Astrocyte (in vitro differentiated cells and primary cell): Measurements from ENCODE around the gene NCOA1. TPM values are rescaled to one million over a fixed set of nuclear protein-coding genes. Genes with fewer than 3 reads are reported as not detected.

Source experiments
- DNase-seq: peaks from one replicate; pipeline ENCODE4 v3.0.0-alpha.2; 2010; ENCODE audit warnings: low read depth
- FAIRE-seq: peaks from 2 replicates; lab custom pipeline; 2011; peaks lifted over from hg19 to GRCh38; lab: Jason Lieb, UNC
- H2AFZ ChIP-seq: 2 replicates; pipeline ENCODE4 v1.6.0; 2012; ENCODE audit warnings: low read depth, low read length, inconsistent platforms
- H3K27ac ChIP-seq: 2 replicates; pipeline ENCODE4 v1.5.1; 2011; ENCODE audit warnings: low read depth, low read length, inconsistent platforms
- H3K27me3 ChIP-seq: 2 replicates; pipeline ENCODE4 v1.6.0; 2011; ENCODE audit warnings: low read length, inconsistent platforms; ENCODE audit not compliant: insufficient read depth
- H3K36me3 ChIP-seq: 2 replicates; pipeline ENCODE4 v1.5.1; 2011; ENCODE audit warnings: low read length, inconsistent platforms; ENCODE audit not compliant: insufficient read depth
- H3K4me1 ChIP-seq: 2 replicates; pipeline ENCODE4 v1.5.1; 2011; ENCODE audit warnings: low read length, inconsistent platforms; ENCODE audit not compliant: insufficient read depth
- H3K4me2 ChIP-seq: 2 replicates; pipeline ENCODE4 v1.6.0; 2012; ENCODE audit warnings: low read length, inconsistent platforms
- H3K4me3 ChIP-seq: 2 replicates; pipeline ENCODE4 v1.5.1; 2011; ENCODE audit warnings: low read depth, mild to moderate bottlenecking, low read length, inconsistent platforms; ENCODE audit not compliant: insufficient read depth
- H3K79me2 ChIP-seq: 2 replicates; pipeline ENCODE4 v1.6.0; 2012; ENCODE audit warnings: mild to moderate bottlenecking, low read length, inconsistent platforms; ENCODE audit not compliant: insufficient read depth
- H3K9ac ChIP-seq: 2 replicates; pipeline ENCODE4 v1.6.0; 2012; ENCODE audit warnings: mild to moderate bottlenecking, low read length, inconsistent platforms
- H3K9me3 ChIP-seq: 2 replicates; pipeline ENCODE4 v1.5.1; 2012; ENCODE audit warnings: low read depth, mild to moderate bottlenecking, low read length, inconsistent platforms; ENCODE audit not compliant: insufficient read depth
- H4K20me1 ChIP-seq: 2 replicates; pipeline ENCODE4 v1.6.0; 2012; ENCODE audit warnings: low read length, inconsistent platforms; ENCODE audit not compliant: insufficient read depth
- H3K27ac Mint-ChIP-seq: one replicate; pipeline ENCODE4 v1.8.0; 2021; ENCODE audit warnings: mild to moderate bottlenecking, mixed read lengths; ENCODE audit not compliant: unreplicated experiment
- H3K27me3 Mint-ChIP-seq: one replicate; pipeline ENCODE4 v1.8.0; 2021; ENCODE audit warnings: low read depth, mixed read lengths; ENCODE audit not compliant: unreplicated experiment
- H3K36me3 Mint-ChIP-seq: one replicate; pipeline ENCODE4 v1.8.0; 2021; ENCODE audit warnings: low read depth, mixed read lengths; ENCODE audit not compliant: unreplicated experiment
- H3K4me1 Mint-ChIP-seq: one replicate; pipeline ENCODE4 v1.8.0; 2021; ENCODE audit warnings: low read depth, mixed read lengths; ENCODE audit not compliant: unreplicated experiment
- H3K4me3 Mint-ChIP-seq: one replicate; pipeline ENCODE4 v1.8.0; 2021; ENCODE audit warnings: mild to moderate bottlenecking, moderate library complexity, mixed read lengths; ENCODE audit not compliant: unreplicated experiment
- H3K9me3 Mint-ChIP-seq: one replicate; pipeline ENCODE4 v1.8.0; 2021; ENCODE audit warnings: mild to moderate bottlenecking, mixed read lengths; ENCODE audit not compliant: unreplicated experiment
- CTCF ChIP-seq: IDR thresholded peaks from 2 replicates; pipeline ENCODE4 v1.5.1; 2011; ENCODE audit warnings: low read depth, mild to moderate bottlenecking, inconsistent platforms, low read length, moderate library complexity; ENCODE audit not compliant: insufficient read depth
- EZH2 ChIP-seq: IDR thresholded peaks from 2 replicates; pipeline ENCODE4 v1.6.1; 2012; ENCODE audit warnings: mild to moderate bottlenecking, low read length, inconsistent platforms; ENCODE audit not compliant: insufficient read depth
- total RNA-seq: library from RNA; stranded (reverse); gene quantifications from 2 replicates; pipeline ENCODE4 v1.2.1, GENCODE V29; 2021

The NCOA1 gene
- total RNA-seq, 1 donor from 2014 or later: 14.7 TPM

DNA sequence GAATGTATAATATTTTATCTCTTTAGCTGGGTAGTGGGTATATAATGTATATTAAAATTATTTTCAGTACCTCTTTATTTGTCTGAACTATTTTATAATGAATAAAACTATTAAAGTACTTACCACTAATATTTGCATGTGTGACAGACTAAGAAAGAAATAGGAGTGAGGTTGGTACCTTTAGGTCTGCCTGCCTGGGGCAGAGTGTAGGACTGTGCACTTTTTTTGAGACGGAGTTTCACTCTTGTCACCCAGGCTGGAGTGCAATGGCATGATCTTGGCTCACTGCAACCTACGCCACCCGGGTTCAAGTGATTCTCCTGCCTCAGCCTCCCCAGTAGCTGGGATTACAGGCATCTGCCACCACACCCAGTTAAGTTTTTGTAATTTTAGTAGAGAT is 18.8 kb downstream of the NCOA1 start:
- no peak overlapping the region for H3K4me2 ChIP-seq
- no peak overlapping the region for H3K27ac ChIP-seq
- H4K20me1 ChIP-seq: peaks cover 26% of the 10 kb centered on the region
- Mint-ChIP-seq H3K36me3 (peaks cover 2% of the 10 kb centered on the region), H3K4me1 (no peaks in the 10 kb centered on the region), H3K27me3 (no peaks in the 10 kb centered on the region), H3K27ac (no peak overlapping the region), H3K9me3 (no peaks in the 10 kb centered on the region), H3K4me3 (no peak overlapping the region)
- no peaks in the 10 kb centered on the region for H3K9me3 ChIP-seq
- peaks cover 43% of the 10 kb centered on the region for H3K79me2 ChIP-seq
- FAIRE-seq (no peak), DNase-seq (no peak)
- H3K9ac ChIP-seq: no peak overlapping the region
- H2AFZ ChIP-seq: no peak overlapping the region
- H3K27me3 ChIP-seq: no peaks in the 10 kb centered on the region
- H3K4me3 ChIP-seq: no peak overlapping the region
- TF ChIP-seq EZH2 (no peak), CTCF (no peak)
- no peaks in the 10 kb centered on the region for H3K4me1 ChIP-seq
- H3K36me3 ChIP-seq: no peaks in the 10 kb centered on the region

GRCh38 chr2:24510771-24511170 is 19.7 kb downstream of the NCOA1 start:
- DNase-seq (no peak), FAIRE-seq (no peak)
- Histone ChIP-seq H3K4me1 (no peaks in the 10 kb centered on the region), H4K20me1 (peaks cover 25% of the 10 kb centered on the region), H3K27ac (no peak overlapping the region), H3K36me3 (no peaks in the 10 kb centered on the region), H3K4me3 (no peak overlapping the region), H3K79me2 (peaks cover 40% of the 10 kb centered on the region), H3K27me3 (no peaks in the 10 kb centered on the region), H3K9ac (no peak overlapping the region), H3K9me3 (no peaks in the 10 kb centered on the region), H2AFZ (no peak overlapping the region), H3K4me2 (no peak overlapping the region)
- TF ChIP-seq EZH2 (no peak), CTCF (no peak)
- Mint-ChIP-seq H3K36me3 (no peaks in the 10 kb centered on the region), H3K4me1 (no peaks in the 10 kb centered on the region), H3K27me3 (no peaks in the 10 kb centered on the region), H3K27ac (no peak overlapping the region), H3K4me3 (no peak overlapping the region), H3K9me3 (no peaks in the 10 kb centered on the region)

DNA sequence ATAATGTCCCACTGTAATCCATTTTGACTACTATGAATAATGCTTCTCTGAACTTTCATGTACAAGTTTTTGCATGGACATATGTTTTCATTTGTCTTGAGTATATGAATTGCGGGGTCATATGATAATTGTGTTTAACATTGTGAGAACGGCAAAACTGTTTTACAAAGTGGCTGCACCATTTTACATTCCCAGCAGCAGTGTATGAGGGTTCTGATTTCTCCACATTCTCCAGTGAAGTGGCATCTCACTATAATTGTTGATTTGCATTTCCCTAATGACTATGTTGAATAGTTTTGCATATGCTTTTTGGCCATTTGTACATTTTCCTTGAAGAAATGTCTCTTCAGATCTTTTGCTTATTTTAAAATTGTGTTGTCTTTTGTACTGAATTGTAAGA is 20.1 kb downstream of the NCOA1 start:
- Histone ChIP-seq H4K20me1 (peaks cover 22% of the 10 kb centered on the region), H3K27ac (no peak overlapping the region), H3K4me2 (no peak overlapping the region), H3K36me3 (no peaks in the 10 kb centered on the region), H3K9ac (no peak overlapping the region), H3K9me3 (no peaks in the 10 kb centered on the region), H3K79me2 (peaks cover 39% of the 10 kb centered on the region), H3K4me1 (no peaks in the 10 kb centered on the region), H2AFZ (no peak overlapping the region), H3K27me3 (no peaks in the 10 kb centered on the region), H3K4me3 (no peak overlapping the region)
- Mint-ChIP-seq H3K9me3 (no peaks in the 10 kb centered on the region), H3K27ac (no peak overlapping the region), H3K27me3 (no peaks in the 10 kb centered on the region), H3K36me3 (no peaks in the 10 kb centered on the region), H3K4me1 (no peaks in the 10 kb centered on the region), H3K4me3 (no peak overlapping the region)
- FAIRE-seq (no peak), DNase-seq (no peak)
- TF ChIP-seq EZH2 (no peak), CTCF (no peak)
